Gastrocnemius medialis (tissue), 4 donors: ENCODE results near the gene FKBP1A. TPM values are rescaled to one million over a fixed set of nuclear protein-coding genes. Genes with fewer than 3 reads are reported as not detected.

Experiments
- ATAC-seq, 2 donors: fragments of 150-250 bp; one replicate each; pipeline ENCODE4 v1.9.1; 2016
- DNase-seq, 2 donors: peaks; one replicate each; pipeline ENCODE4 v3.0.0-alpha.2; 2019
- H3K27ac ChIP-seq, 4 donors: fragments of 200-600 bp; sonication (generic); 1 replicate in 1 of 4; 2 replicates in 3 of 4; pipeline ENCODE4 v1.5.1; 2016 to 2018; ENCODE audit warnings: mild to moderate bottlenecking in 2 of 4, moderate library complexity in 1 of 4
- H3K27me3 ChIP-seq, 3 donors: fragments of 200-600 bp; sonication (generic) in 2 of 3; 1 replicate in 1 of 3; 2 replicates in 2 of 3; pipeline versions ENCODE4 v1.5.1 to v1.6.0; 2016 to 2019; ENCODE audit warnings: mild to moderate bottlenecking in 1 of 3, moderate library complexity in 1 of 3
- H3K36me3 ChIP-seq, 2 donors: fragments of 200-600 bp; sonication (generic) in 1 of 2; one replicate each; pipeline ENCODE4 v1.5.1; 2017 to 2018
- H3K4me1 ChIP-seq, 2 donors: fragments of 200-600 bp; sonication (generic) in 1 of 2; one replicate each; pipeline ENCODE4 v1.5.1; 2016 to 2017; ENCODE audit warnings: mild to moderate bottlenecking in 2 of 2
- H3K4me3 ChIP-seq, 4 donors: fragments of 200-600 bp; sonication (generic) in 3 of 4; 1 replicate in 1 of 4; 2 replicates in 3 of 4; pipeline ENCODE4 v1.5.1; 2016 to 2019; ENCODE audit warnings: mild to moderate bottlenecking in 2 of 4
- H3K9me3 ChIP-seq, 3 donors: fragments of 200-600 bp; sonication (generic) in 2 of 3; 1 replicate in 1 of 3; 2 replicates in 2 of 3; pipeline ENCODE4 v1.5.1; 2016 to 2019
- CTCF ChIP-seq, 5 experiments: fragments of 450-650 bp in 3 of 5; fragments of 200-600 bp in 2 of 5; sonication (generic) in 2 of 5; IDR thresholded peaks in 4 of 5; conservative IDR thresholded peaks in 1 of 5; 1 replicate in 4 of 5; 2 replicates in 1 of 5; pipeline ENCODE4 v1.5.1; 2016 to 2019; ENCODE audit warnings: antibody characterized with exemption in 5 of 5, mild to moderate bottlenecking in 3 of 5, moderate library complexity in 3 of 5
- POLR2A ChIP-seq, 2 donors: fragments of 450-650 bp; IDR thresholded peaks; one replicate each; pipeline ENCODE4 v1.6.1; 2017; ENCODE audit warnings: antibody characterized with exemption in 2 of 2, mild to moderate bottlenecking in 2 of 2, moderate library complexity in 2 of 2
- in situ Hi-C, 4 donors: fragments of 200-750 bp; cut with MboI; loops; one replicate each; pipeline versions ENCODE4 v1.15.0 to v1.8.0; 2017; ENCODE audit warnings: low sequenced_read_pairs in 4 of 4
- intact Hi-C: fragments of 100-400 bp; cut with DNase I; formaldehyde crosslinking; loops from one replicate; pipeline ENCODE4 v1.15.1; 2023; ENCODE audit warnings: low total_unique reads
- total RNA-seq, 4 donors: library from RNA; depleted of rRNA; stranded (reverse); fragments of >200 nt; gene quantifications; one replicate each; pipeline versions ENCODE4 v1.1.0 to v1.2.3, GENCODE V29; 2016

Gene FKBP1A
- total RNA-seq, 4 donors from 2014 or later = 27.7 to 89.4 (median 52.5) TPM

GRCh38 chr20:1393507-1393882, 641 bp upstream of the FKBP1A start:
- H3K27me3 ChIP-seq = peaks cover 0 to 3% (median 3%) of the 10 kb centered on the region in 3 donors
- TF ChIP-seq POLR2A (IDR thresholded peaks at IDR 0.05) (no peak), CTCF (IDR thresholded peaks at IDR 0.05 in 4 of 5, conservative IDR thresholded peaks at IDR 0.05 in 1 of 5) (no peak)
- peak overlapping the region; percentile 83 to 90 (median 87) for H3K27ac ChIP-seq
- H3K9me3 ChIP-seq = no peaks in the 10 kb centered on the region
- in situ Hi-C loops (no loop called here), intact Hi-C loops (loop anchor here (1.0 to 5.0 kb wide), 4 partner anchors 68 to 276 kb away; partner anchors contain the start of genes NSFL1C and PSMF1)
- ATAC-seq = no peak
- H3K4me3 ChIP-seq = peak overlapping the region; percentile 76 to 96 (median 91)
- no peak for DNase-seq
- no peaks in the 10 kb centered on the region for H3K36me3 ChIP-seq
- peaks cover 42 to 44% of the 10 kb centered on the region in 2 donors for H3K4me1 ChIP-seq

- Histone ChIP-seq H3K9me3 (no peaks in the 10 kb centered on the region), H3K4me3 (peak overlapping the region; percentile 76 to 96 (median 91)), H3K36me3 (no peaks in the 10 kb centered on the region), H3K27me3 (peaks cover 0 to 3% (median 3%) of the 10 kb centered on the region in 3 donors), H3K27ac (peak overlapping the region; percentile 83 to 90 (median 87)), H3K4me1 (peaks cover 49 to 55% of the 10 kb centered on the region in 2 donors)
- TF ChIP-seq CTCF (IDR thresholded peaks at IDR 0.05 in 4 of 5, conservative IDR thresholded peaks at IDR 0.05 in 1 of 5) (no peak), POLR2A (IDR thresholded peaks at IDR 0.05) (no peak)
- intact Hi-C loops (loop anchor here (5.0 kb wide), 1 partner anchor 275 kb away; the partner anchor contains the start of gene PSMF1), in situ Hi-C loops (no loop called here)
- ATAC-seq (peak; percentile 31 to 41), DNase-seq (no peak)
Observed at GRCh38 chr20:1392443-1392692, 486 bp downstream of the FKBP1A start.

GRCh38 chr20:1391640-1392442, 1.0 kb downstream of the FKBP1A start:
- intact Hi-C loops = loop anchor here (5.0 kb wide), 1 partner anchor 275 kb away; the partner anchor contains the start of gene PSMF1
- in situ Hi-C loops = no loop called here
- peak overlapping the region; percentile 83 to 90 (median 87) for H3K27ac ChIP-seq
- no peaks in the 10 kb centered on the region for H3K36me3 ChIP-seq
- peaks cover 0 to 3% (median 3%) of the 10 kb centered on the region in 3 donors for H3K27me3 ChIP-seq
- H3K9me3 ChIP-seq = no peaks in the 10 kb centered on the region
- DNase-seq (no peak), ATAC-seq (peak in 1 of 2 donors; percentile 3)
- peak overlapping the region; percentile 76 to 96 (median 91) for H3K4me3 ChIP-seq
- TF ChIP-seq POLR2A (IDR thresholded peaks at IDR 0.05) (no peak), CTCF (IDR thresholded peaks at IDR 0.05 in 4 of 5, conservative IDR thresholded peaks at IDR 0.05 in 1 of 5) (no peak)
- H3K4me1 ChIP-seq = peaks cover 54 to 58% of the 10 kb centered on the region in 2 donors

- no peak for TF ChIP-seq POLR2A (IDR thresholded peaks at IDR 0.05)
- TF ChIP-seq CTCF (IDR thresholded peaks at IDR 0.05 in 4 of 5, conservative IDR thresholded peaks at IDR 0.05 in 1 of 5) = no peak
- peaks cover 0 to 3% (median 2%) of the 10 kb centered on the region in 3 donors for H3K27me3 ChIP-seq
- no peaks in the 10 kb centered on the region for H3K9me3 ChIP-seq
- DNase-seq = no peak
- intact Hi-C loops = loop anchor here (1.0 to 5.0 kb wide), 2 partner anchors 75 to 273 kb away; partner anchors contain the start of gene PSMF1
- peak overlapping the region; percentile 35 to 94 (median 82) for H3K4me3 ChIP-seq
- no peaks in the 10 kb centered on the region for H3K36me3 ChIP-seq
- no peak for ATAC-seq
- peaks cover 63 to 69% of the 10 kb centered on the region in 2 donors for H3K4me1 ChIP-seq
- peak overlapping the region; percentile 83 to 90 (median 87) for H3K27ac ChIP-seq
- in situ Hi-C loops = no loop called here
Observed at GRCh38 chr20:1390581-1391403, 2.1 kb downstream of the FKBP1A start.
